ENCODE measurements around the gene ERP29.
"Not testable (repeated sequence)": the region's sequence is repeated elsewhere in the genome, so short reads cannot be mapped to it uniquely, and the experiment has no call there.

The ERP29 gene

GRCh38 chr12:112004041-112004440 lies 9.2 kb upstream of the ERP29 start:
- no peak for DNase-seq

- DNase-seq, result no peak
Observed at GRCh38 chr12:112005419-112006395, 7.5 kb upstream of the ERP29 start.

GRCh38 chr12:112007945-112008344 lies 5.3 kb upstream of the ERP29 start:
- DNase-seq, result no peak

- no peak for DNase-seq
Observed at GRCh38 chr12:112008918-112009317, 4.3 kb upstream of the ERP29 start.

- not testable (repeated sequence) for DNase-seq
Observed at GRCh38 chr12:112009596-112009995, 3.6 kb upstream of the ERP29 start.

GRCh38 chr12:112010415-112011344 lies 2.5 kb upstream of the ERP29 start:
- DNase-seq, result no peak

GRCh38 chr12:112011685-112012084 lies 1.5 kb upstream of the ERP29 start:
- DNase-seq, result no peak

- DNase-seq, result no peak
Observed at GRCh38 chr12:112013601-112014402, 576 bp downstream of the ERP29 start.

- no peak for DNase-seq
Observed at GRCh38 chr12:112015938-112016337, 2.7 kb downstream of the ERP29 start.

- DNase-seq, result no peak
Observed at GRCh38 chr12:112017041-112017440, 3.8 kb downstream of the ERP29 start.

- DNase-seq, result no peak
Observed at GRCh38 chr12:112018571-112019237, 5.5 kb downstream of the ERP29 start.

- no peak for DNase-seq
Observed at GRCh38 chr12:112020947-112021457, 7.8 kb downstream of the ERP29 start.

- no peak for DNase-seq
Observed at GRCh38 chr12:112022241-112023016, 9.2 kb downstream of the ERP29 start.

GRCh38 chr12:112023759-112024396 lies 10.7 kb downstream of the ERP29 start:
- no peak for DNase-seq

- no peak for DNase-seq
Observed at GRCh38 chr12:112025808-112026375, 12.7 kb downstream of the ERP29 start.

- no peak for DNase-seq
Observed at GRCh38 chr12:112029301-112029700, 16.1 kb downstream of the ERP29 start.

GRCh38 chr12:112031472-112031871 lies 18.2 kb downstream of the ERP29 start:
- DNase-seq, result no peak

GRCh38 chr12:112032292-112032691 lies 19.1 kb downstream of the ERP29 start:
- no peak for DNase-seq

- DNase-seq, result no peak
Observed at GRCh38 chr12:112035219-112035785, 22.1 kb downstream of the ERP29 start.

GRCh38 chr12:112036614-112037013 lies 23.4 kb downstream of the ERP29 start:
- not testable (repeated sequence) for DNase-seq

Measured in NCI-H1436 treated with DMSO at 0.1 percent for 48 hours (cell line).